Memory B cell (primary cell): ENCODE results near the gene TULP4.
A peak's percentile ranks its signal among the peaks of the same experiment; 100 is the strongest.

Experiments used
- ATAC-seq: fragments of 150-1000 bp; cut with Tn5 transposase; 2 replicates; pipeline ENCODE4 v1.10.0; 2021; ENCODE audit warnings: low read depth, mild to moderate bottlenecking, moderate library complexity
- DNase-seq, 2 donors: peaks; one replicate each; pipeline ENCODE4 v3.0.0; 2022; ENCODE audit warnings: low spot score in 2 of 2
- H3K27ac Mint-ChIP-seq: one replicate; pipeline ENCODE4 v1.8.0; 2022; ENCODE audit warnings: mild to moderate bottlenecking, moderate library complexity, mixed read lengths
- H3K27me3 Mint-ChIP-seq: one replicate; pipeline ENCODE4 v1.8.0; 2022; ENCODE audit warnings: mixed read lengths
- H3K36me3 Mint-ChIP-seq: one replicate; pipeline ENCODE4 v1.8.0; 2022; ENCODE audit warnings: mild to moderate bottlenecking, mixed read lengths
- H3K4me1 Mint-ChIP-seq: one replicate; pipeline ENCODE4 v1.8.0; 2022; ENCODE audit warnings: mixed read lengths
- H3K4me3 Mint-ChIP-seq: one replicate; pipeline ENCODE4 v1.8.0; 2022; ENCODE audit warnings: mild to moderate bottlenecking, moderate library complexity, mixed read lengths
- H3K9me3 Mint-ChIP-seq: one replicate; pipeline ENCODE4 v1.8.0; 2022; ENCODE audit warnings: mixed read lengths

Gene TULP4

GRCh38 chr6:158409451-158409850, 97.2 kb downstream of the TULP4 start:
- no peaks in the 10 kb centered on the region for H3K27me3 Mint-ChIP-seq
- no peaks in the 10 kb centered on the region for H3K9me3 Mint-ChIP-seq
- ATAC-seq (no peak), DNase-seq (no peak)
- H3K36me3 Mint-ChIP-seq: peaks cover 13% of the 10 kb centered on the region
- H3K27ac Mint-ChIP-seq: peak overlapping the region; percentile 36
- H3K4me1 Mint-ChIP-seq: peaks cover 18% of the 10 kb centered on the region
- no peak overlapping the region for H3K4me3 Mint-ChIP-seq

GRCh38 chr6:158410784-158411183, 98.5 kb downstream of the TULP4 start:
- peaks cover 15% of the 10 kb centered on the region for H3K4me1 Mint-ChIP-seq
- H3K27me3 Mint-ChIP-seq: no peaks in the 10 kb centered on the region
- no peak overlapping the region for H3K4me3 Mint-ChIP-seq
- no peak overlapping the region for H3K27ac Mint-ChIP-seq
- H3K36me3 Mint-ChIP-seq: peaks cover 19% of the 10 kb centered on the region
- DNase-seq (no peak), ATAC-seq (no peak)
- no peaks in the 10 kb centered on the region for H3K9me3 Mint-ChIP-seq

DNA sequence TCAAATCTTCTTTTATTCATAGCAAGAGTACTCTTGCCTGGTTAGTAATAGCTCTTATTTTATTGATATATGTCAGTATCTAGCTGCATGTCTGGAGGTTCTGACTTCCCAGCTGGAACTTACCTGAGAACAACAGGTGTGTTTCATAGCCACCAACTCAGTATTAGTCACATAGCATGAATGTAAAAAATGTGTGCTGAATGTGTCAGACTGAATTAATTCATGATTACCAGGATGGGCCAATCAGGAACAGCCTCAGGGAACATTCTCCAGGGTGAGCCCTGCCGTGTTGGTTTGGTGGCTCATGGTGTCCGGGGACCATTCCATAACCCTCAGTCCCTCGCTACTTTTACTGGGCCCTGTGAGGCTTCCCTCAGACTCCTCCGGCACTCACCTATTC, 99.7 kb downstream of the TULP4 start:
- Mint-ChIP-seq H3K9me3 (no peaks in the 10 kb centered on the region), H3K4me3 (no peak overlapping the region), H3K27me3 (no peaks in the 10 kb centered on the region), H3K36me3 (peaks cover 24% of the 10 kb centered on the region), H3K27ac (no peak overlapping the region), H3K4me1 (peaks cover 10% of the 10 kb centered on the region)
- ATAC-seq (no peak), DNase-seq (no peak)

DNA sequence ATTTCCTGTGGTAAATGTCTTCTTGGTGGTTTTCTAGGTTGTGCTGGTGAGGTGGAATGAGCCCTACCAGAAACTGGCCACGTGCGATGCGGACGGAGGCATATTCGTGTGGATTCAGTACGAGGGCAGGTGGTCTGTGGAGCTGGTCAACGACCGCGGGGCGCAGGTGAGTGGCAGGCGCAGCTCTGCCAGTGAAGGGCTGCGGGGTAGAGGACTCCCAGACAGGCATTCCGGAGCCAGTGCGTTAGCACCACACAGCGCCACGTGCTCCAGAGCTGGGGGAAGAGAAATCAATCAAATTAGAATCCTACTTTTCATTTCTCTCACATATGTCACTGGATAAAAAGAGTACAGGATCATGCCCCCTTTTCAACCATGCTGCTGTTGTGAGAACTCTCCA, 100.8 kb downstream of the TULP4 start:
- no peak overlapping the region for H3K27ac Mint-ChIP-seq
- H3K27me3 Mint-ChIP-seq: no peaks in the 10 kb centered on the region
- ATAC-seq (no peak), DNase-seq (no peak)
- H3K36me3 Mint-ChIP-seq: peaks cover 29% of the 10 kb centered on the region
- no peak overlapping the region for H3K4me3 Mint-ChIP-seq
- no peaks in the 10 kb centered on the region for H3K9me3 Mint-ChIP-seq
- peaks cover 9% of the 10 kb centered on the region for H3K4me1 Mint-ChIP-seq

GRCh38 chr6:158413814-158414565, 101.7 kb downstream of the TULP4 start:
- no peak for DNase-seq
- Mint-ChIP-seq H3K36me3 (peaks cover 32% of the 10 kb centered on the region), H3K4me1 (peaks cover 5% of the 10 kb centered on the region), H3K9me3 (no peaks in the 10 kb centered on the region), H3K4me3 (no peak overlapping the region), H3K27me3 (no peaks in the 10 kb centered on the region), H3K27ac (no peak overlapping the region)
- ATAC-seq: no peak

GRCh38 chr6:158414851-158415262, 102.6 kb downstream of the TULP4 start:
- Mint-ChIP-seq H3K27me3 (no peaks in the 10 kb centered on the region), H3K9me3 (peaks cover 2% of the 10 kb centered on the region), H3K4me1 (no peaks in the 10 kb centered on the region), H3K36me3 (peaks cover 32% of the 10 kb centered on the region), H3K27ac (no peak overlapping the region), H3K4me3 (no peak overlapping the region)
- ATAC-seq (no peak), DNase-seq (no peak)

DNA sequence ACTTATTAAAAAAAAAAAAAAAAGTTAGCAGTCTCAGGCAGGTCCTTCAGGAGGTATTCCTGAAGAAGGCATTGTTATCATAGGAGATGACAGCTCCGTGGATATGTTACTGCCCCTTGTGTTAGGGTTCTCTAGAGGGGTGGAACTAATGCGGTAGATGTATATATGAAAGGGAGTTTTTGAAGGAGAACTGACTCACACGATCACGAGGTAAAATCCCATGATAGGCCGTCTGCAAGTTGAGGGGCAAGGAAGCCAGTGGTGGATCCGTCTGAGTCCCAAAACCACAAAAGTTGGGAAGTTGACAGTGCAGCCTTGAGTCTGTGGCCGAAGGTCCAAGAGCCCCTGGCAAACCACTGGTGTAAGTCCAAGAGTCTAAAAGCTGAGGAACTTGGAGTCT, 103.4 kb downstream of the TULP4 start:
- DNase-seq (no peak), ATAC-seq (no peak)
- no peak overlapping the region for H3K4me3 Mint-ChIP-seq
- peaks cover 2% of the 10 kb centered on the region for H3K9me3 Mint-ChIP-seq
- H3K27me3 Mint-ChIP-seq: no peaks in the 10 kb centered on the region
- H3K4me1 Mint-ChIP-seq: no peaks in the 10 kb centered on the region
- H3K27ac Mint-ChIP-seq: no peak overlapping the region
- peaks cover 32% of the 10 kb centered on the region for H3K36me3 Mint-ChIP-seq

DNA sequence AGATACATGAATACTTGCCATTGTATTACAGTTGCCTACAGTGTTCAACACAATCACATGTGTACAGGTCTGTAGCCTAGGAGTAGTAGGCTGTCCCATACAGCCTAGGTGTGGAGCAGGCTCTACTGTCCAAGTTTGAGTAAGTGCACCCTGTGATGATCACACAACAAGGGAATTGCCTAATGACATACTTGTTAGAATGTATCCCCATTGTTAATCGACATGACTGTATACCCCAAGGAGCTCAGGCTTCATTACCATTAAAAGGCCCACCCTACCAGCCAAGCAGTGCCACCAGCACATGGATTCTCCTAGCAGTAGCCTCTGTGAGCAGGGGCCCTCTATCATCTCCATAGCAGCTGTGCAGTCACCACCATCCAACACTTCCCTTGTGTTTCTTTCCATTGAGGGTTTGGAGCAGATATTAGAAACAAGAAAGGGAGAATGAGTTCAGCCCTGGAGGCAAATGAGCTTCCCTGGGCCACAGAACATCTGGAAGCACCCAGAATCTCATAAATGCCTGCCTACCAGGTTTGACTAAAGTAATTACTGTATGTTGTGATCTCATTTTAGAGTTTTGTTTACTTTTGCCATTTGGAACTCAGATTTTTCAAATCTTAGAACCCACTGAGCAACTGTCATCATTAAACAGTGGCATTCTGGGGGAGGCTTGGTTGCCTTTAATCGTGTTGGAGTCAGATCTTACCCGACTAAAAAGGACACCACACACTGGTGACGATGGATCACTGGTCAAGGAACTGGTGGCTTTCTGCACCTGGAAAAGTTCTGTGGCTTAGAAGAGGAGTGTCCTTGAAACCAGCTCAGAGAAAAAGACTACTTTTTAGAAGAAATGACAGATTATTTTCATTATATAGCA, 104.9 kb downstream of the TULP4 start:
- H3K4me3 Mint-ChIP-seq: no peak overlapping the region
- H3K27me3 Mint-ChIP-seq: no peaks in the 10 kb centered on the region
- DNase-seq (no peak), ATAC-seq (no peak)
- no peak overlapping the region for H3K27ac Mint-ChIP-seq
- peaks cover 2% of the 10 kb centered on the region for H3K9me3 Mint-ChIP-seq
- no peaks in the 10 kb centered on the region for H3K4me1 Mint-ChIP-seq
- H3K36me3 Mint-ChIP-seq: peaks cover 32% of the 10 kb centered on the region

- ATAC-seq: no peak
- H3K4me3 Mint-ChIP-seq: no peak overlapping the region
- H3K36me3 Mint-ChIP-seq: peaks cover 33% of the 10 kb centered on the region
- H3K27me3 Mint-ChIP-seq: no peaks in the 10 kb centered on the region
- no peak overlapping the region for H3K27ac Mint-ChIP-seq
- H3K4me1 Mint-ChIP-seq: no peaks in the 10 kb centered on the region
- DNase-seq: no peak
- peaks cover 2% of the 10 kb centered on the region for H3K9me3 Mint-ChIP-seq
Measured at GRCh38 chr6:158417760-158418098, 105.5 kb downstream of the TULP4 start.

DNA sequence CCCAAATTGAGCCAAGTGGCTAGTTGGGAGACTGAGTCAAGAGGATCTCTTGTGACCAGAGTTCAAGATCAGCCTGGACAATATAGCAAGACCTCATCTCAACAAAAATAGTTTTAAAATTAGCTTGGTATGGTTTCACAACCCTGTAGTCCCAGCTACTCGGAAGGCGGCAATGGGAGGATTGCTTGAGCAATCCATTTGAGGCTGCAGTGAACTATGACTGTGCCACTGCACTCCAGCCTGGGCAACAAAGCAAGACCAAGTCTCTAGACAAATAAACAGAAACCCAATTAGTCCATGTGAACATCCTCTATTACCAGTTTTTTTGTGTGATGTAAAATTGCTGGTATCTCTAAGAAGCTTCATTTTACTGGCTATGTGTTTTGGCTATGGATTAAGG, 106.2 kb downstream of the TULP4 start:
- no peaks in the 10 kb centered on the region for H3K4me1 Mint-ChIP-seq
- H3K4me3 Mint-ChIP-seq: no peak overlapping the region
- no peak for ATAC-seq
- H3K36me3 Mint-ChIP-seq: peaks cover 28% of the 10 kb centered on the region
- H3K27me3 Mint-ChIP-seq: no peaks in the 10 kb centered on the region
- peaks cover 2% of the 10 kb centered on the region for H3K9me3 Mint-ChIP-seq
- H3K27ac Mint-ChIP-seq: no peak overlapping the region
- no peak for DNase-seq

DNA sequence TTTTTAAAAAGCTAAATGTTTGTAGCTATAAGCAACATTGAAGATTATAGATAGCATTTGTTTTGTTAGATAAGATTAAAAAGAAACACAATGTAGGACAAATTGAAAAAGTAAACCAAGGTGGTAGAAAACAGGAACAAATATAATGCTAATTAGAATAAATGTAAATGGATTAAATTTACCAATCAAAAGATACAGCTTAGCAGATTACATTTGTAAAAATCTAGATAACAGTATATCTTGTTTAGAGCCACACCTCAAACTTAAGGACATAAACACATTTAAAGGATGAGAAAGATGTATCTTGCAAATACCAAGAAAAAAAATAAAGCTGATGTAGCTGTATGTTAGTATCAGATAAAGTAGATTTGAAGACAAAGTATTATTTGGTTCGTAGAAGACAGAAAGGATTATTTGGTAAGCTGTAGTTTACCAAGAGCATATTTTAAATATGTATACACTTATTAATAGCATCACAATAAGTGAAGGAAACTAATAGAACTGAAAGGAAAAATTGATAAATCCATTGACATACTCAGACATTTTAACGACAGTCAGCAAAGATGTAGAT, 107.2 kb downstream of the TULP4 start:
- H3K9me3 Mint-ChIP-seq: peaks cover 2% of the 10 kb centered on the region
- H3K36me3 Mint-ChIP-seq: peaks cover 26% of the 10 kb centered on the region
- H3K27me3 Mint-ChIP-seq: no peaks in the 10 kb centered on the region
- no peak overlapping the region for H3K4me3 Mint-ChIP-seq
- H3K4me1 Mint-ChIP-seq: no peaks in the 10 kb centered on the region
- ATAC-seq (no peak), DNase-seq (no peak)
- no peak overlapping the region for H3K27ac Mint-ChIP-seq

DNA sequence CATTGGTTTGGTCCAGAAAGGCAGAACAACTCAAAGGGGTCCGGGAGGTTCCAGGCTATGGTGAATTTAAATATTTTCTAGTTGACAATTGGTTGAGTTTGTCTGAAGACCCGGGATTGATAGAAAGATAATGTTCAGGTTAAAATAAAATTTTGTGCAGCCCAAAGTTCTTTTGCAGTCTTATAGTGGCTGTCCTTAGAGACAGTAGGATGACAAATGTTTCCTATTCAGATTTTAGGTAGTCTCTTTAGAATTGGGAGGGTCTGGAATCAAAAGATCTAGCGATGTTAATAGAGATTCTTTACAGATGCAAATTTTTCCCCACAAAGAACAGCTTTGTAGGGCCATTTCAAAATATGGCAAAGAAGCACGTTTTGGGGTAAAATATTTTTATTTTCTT, 109.1 kb downstream of the TULP4 start:
- peaks cover 2% of the 10 kb centered on the region for H3K9me3 Mint-ChIP-seq
- H3K36me3 Mint-ChIP-seq: peaks cover 22% of the 10 kb centered on the region
- DNase-seq: no peak
- no peaks in the 10 kb centered on the region for H3K4me1 Mint-ChIP-seq
- ATAC-seq: no peak
- H3K27ac Mint-ChIP-seq: no peak overlapping the region
- no peak overlapping the region for H3K4me3 Mint-ChIP-seq
- H3K27me3 Mint-ChIP-seq: no peaks in the 10 kb centered on the region

DNA sequence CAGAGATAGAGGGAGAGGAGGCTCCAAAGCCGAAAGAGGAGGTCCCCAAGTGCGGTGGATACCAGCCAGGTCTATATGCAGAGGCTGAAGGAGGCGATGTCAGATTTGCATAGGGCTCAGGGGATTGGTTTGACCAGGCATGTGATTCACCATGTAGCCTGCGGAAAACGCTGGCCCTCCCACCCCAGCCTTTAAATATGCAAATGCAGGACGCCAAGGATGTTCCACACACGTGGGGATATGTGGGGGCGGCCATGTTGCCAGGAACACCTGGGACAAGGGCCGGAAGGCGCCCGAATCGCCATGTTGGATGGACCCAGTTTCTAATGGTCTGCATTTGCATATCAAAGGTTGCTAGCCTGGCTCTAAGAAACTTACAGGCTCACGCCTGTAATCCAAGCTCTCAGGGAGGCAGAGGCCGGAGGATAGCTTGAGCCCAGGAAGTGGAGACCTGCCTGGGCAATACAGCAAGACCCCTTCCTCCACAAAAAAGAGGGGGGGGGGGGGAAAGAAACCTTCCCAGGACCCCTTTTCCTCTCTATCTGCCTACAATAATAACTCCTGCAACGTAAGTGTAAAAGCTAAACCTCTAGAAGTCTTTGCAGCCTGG, 110.5 kb downstream of the TULP4 start:
- ATAC-seq (no peak), DNase-seq (no peak)
- no peak overlapping the region for H3K4me3 Mint-ChIP-seq
- H3K9me3 Mint-ChIP-seq: peaks cover 2% of the 10 kb centered on the region
- H3K27ac Mint-ChIP-seq: no peak overlapping the region
- peaks cover 12% of the 10 kb centered on the region for H3K36me3 Mint-ChIP-seq
- H3K4me1 Mint-ChIP-seq: no peaks in the 10 kb centered on the region
- no peaks in the 10 kb centered on the region for H3K27me3 Mint-ChIP-seq

GRCh38 chr6:158431036-158431435, 118.8 kb downstream of the TULP4 start:
- peaks cover 19% of the 10 kb centered on the region for H3K36me3 Mint-ChIP-seq
- no peak for ATAC-seq
- DNase-seq: no peak
- H3K9me3 Mint-ChIP-seq: no peaks in the 10 kb centered on the region
- H3K27ac Mint-ChIP-seq: no peak overlapping the region
- H3K27me3 Mint-ChIP-seq: no peaks in the 10 kb centered on the region
- no peaks in the 10 kb centered on the region for H3K4me1 Mint-ChIP-seq
- no peak overlapping the region for H3K4me3 Mint-ChIP-seq
